Caco-2 (cell line): ENCODE results near the gene NFATC1. TPM values are rescaled to one million over a fixed set of nuclear protein-coding genes. Genes with fewer than 3 reads are reported as not detected.
A peak's percentile ranks its signal among the peaks of the same experiment; 100 is the strongest.

ENCODE experiments used
- BruUV-seq: library from RNA; stranded (reverse); fragments of 400-500 nt; replicated peaks from 2 replicates; lab custom pipeline; 2021; lab: Mats Ljungman, UMichigan
- CTCF ChIA-PET: fragments of 300-600 bp; sonication (Branson Sonifier 250); formaldehyde crosslinking; loops from one replicate; lab custom pipeline; 2022; ENCODE audit warnings: antibody characterized with exemption; lab: Charles Lee
- POLR2A ChIA-PET: fragments of 300-600 bp; sonication (Branson Sonifier 250); formaldehyde crosslinking; loops from one replicate; lab custom pipeline; 2022; ENCODE audit warnings: antibody characterized with exemption; lab: Charles Lee
- DNase-seq, 2 experiments: peaks; one replicate each; pipeline versions ENCODE4 v3.0.0 to v3.0.0-alpha.2; 2020 to 2022
- H3K27me3 ChIP-seq: replicated peaks from 2 replicates; pipeline ENCODE4 v1.6.0; 2011; ENCODE audit warnings: low read length; ENCODE audit not compliant: control insufficient read depth, insufficient read depth
- H3K36me3 ChIP-seq: 2 replicates; pipeline ENCODE4 v1.5.1; 2011; ENCODE audit warnings: low read length; ENCODE audit not compliant: control insufficient read depth, insufficient read depth
- H3K4me1 ChIP-seq: fragments of 250-450 bp; sonication (Bioruptor Pico); 2 replicates; pipeline ENCODE4 v1.5.1; 2020; ENCODE audit warnings: mild to moderate bottlenecking
- H3K4me3 ChIP-seq: 2 replicates; pipeline ENCODE4 v1.5.1; 2011; ENCODE audit warnings: low read depth, mild to moderate bottlenecking, control low read depth, low read length
- H3K9me3 ChIP-seq: fragments of 250-450 bp; sonication (Bioruptor Pico); 2 replicates; pipeline ENCODE4 v1.5.1; 2020; ENCODE audit warnings: mild to moderate bottlenecking, moderate library complexity
- H3K27ac Mint-ChIP-seq: one replicate; pipeline ENCODE4 v1.8.0; 2022; ENCODE audit warnings: mixed read lengths; ENCODE audit not compliant: unreplicated experiment
- H3K27me3 Mint-ChIP-seq: one replicate; pipeline ENCODE4 v1.8.0; 2022; ENCODE audit warnings: mixed read lengths; ENCODE audit not compliant: insufficient read depth, unreplicated experiment
- H3K36me3 Mint-ChIP-seq: one replicate; pipeline ENCODE4 v1.8.0; 2022; ENCODE audit warnings: mild to moderate bottlenecking, mixed read lengths; ENCODE audit not compliant: insufficient read depth, unreplicated experiment
- H3K4me1 Mint-ChIP-seq: one replicate; pipeline ENCODE4 v1.8.0; 2022; ENCODE audit warnings: low read depth, mixed read lengths; ENCODE audit not compliant: unreplicated experiment
- H3K4me3 Mint-ChIP-seq: one replicate; pipeline ENCODE4 v1.8.0; 2022; ENCODE audit warnings: mild to moderate bottlenecking, moderate library complexity, mixed read lengths; ENCODE audit not compliant: unreplicated experiment
- H3K9me3 Mint-ChIP-seq: one replicate; pipeline ENCODE4 v1.8.0; 2022; ENCODE audit warnings: mixed read lengths; ENCODE audit not compliant: unreplicated experiment
- intact Hi-C: fragments of 100-400 bp; cut with micrococcal nuclease; formaldehyde crosslinking; loops from one replicate; pipeline ENCODE4 v1.10.0; 2022; ENCODE audit not compliant: unreplicated experiment
- total RNA-seq: library from RNA; stranded (reverse); gene quantifications from 2 replicates; pipeline ENCODE4 v1.2.3, GENCODE V29; 2022
- TF ChIP-seq, protein P1 (sequence below), 2 experiments: fragments of 200-600 bp in 1 of 2; IDR thresholded peaks; 1 replicate in 1 of 2; 2 replicates in 1 of 2; pipeline versions ENCODE4 v1.5.1 to v1.8.0; 2011 to 2022; ENCODE audit warnings: antibody characterized with exemption in 1 of 2, control low read depth in 1 of 2, inconsistent platforms in 1 of 2, low read depth in 1 of 2, low read length in 1 of 2, mild to moderate bottlenecking in 1 of 2, moderate library complexity in 1 of 2; ENCODE audit not compliant: insufficient read depth in 1 of 2, severe bottlenecking in 1 of 2, unreplicated experiment in 1 of 2

NFATC1 gene
- total RNA-seq, 1 experiment from 2014 or later: 0.66 TPM

DNA sequence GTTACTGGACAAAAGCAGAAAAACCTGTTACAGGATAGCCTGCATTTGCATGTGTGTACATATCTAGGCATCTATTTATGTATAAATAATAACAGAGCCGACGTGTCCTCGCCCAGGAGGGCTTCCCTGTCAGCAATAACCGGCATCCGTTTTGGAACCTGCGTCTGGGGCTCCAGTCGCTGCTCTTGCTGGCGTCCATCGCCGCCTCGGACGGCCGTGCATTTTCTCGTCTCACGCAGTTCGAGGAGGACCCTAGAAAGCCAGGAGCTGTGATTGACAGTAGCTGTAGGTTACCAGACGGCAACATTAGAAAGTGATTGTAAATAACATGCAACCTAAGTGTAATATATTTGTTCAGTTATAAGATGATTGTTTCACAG, 132.6 kb downstream of the NFATC1 start:
- TF ChIP-seq, protein P1, sequence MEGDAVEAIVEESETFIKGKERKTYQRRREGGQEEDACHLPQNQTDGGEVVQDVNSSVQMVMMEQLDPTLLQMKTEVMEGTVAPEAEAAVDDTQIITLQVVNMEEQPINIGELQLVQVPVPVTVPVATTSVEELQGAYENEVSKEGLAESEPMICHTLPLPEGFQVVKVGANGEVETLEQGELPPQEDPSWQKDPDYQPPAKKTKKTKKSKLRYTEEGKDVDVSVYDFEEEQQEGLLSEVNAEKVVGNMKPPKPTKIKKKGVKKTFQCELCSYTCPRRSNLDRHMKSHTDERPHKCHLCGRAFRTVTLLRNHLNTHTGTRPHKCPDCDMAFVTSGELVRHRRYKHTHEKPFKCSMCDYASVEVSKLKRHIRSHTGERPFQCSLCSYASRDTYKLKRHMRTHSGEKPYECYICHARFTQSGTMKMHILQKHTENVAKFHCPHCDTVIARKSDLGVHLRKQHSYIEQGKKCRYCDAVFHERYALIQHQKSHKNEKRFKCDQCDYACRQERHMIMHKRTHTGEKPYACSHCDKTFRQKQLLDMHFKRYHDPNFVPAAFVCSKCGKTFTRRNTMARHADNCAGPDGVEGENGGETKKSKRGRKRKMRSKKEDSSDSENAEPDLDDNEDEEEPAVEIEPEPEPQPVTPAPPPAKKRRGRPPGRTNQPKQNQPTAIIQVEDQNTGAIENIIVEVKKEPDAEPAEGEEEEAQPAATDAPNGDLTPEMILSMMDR (IDR thresholded peaks at IDR 0.05; ENCODE audit: insufficient read depth in 1 of 2, low read depth in 1 of 2, low read length in 1 of 2, severe bottlenecking in 1 of 2, unreplicated experiment in 1 of 2): no peak
- H3K36me3 ChIP-seq: no peaks in the 10 kb centered on the region
- no TSS peak for BruUV-seq
- Mint-ChIP-seq H3K4me3 (no peak overlapping the region), H3K4me1 (no peaks in the 10 kb centered on the region), H3K36me3 (no peaks in the 10 kb centered on the region), H3K27ac (no peak overlapping the region), H3K9me3 (no peaks in the 10 kb centered on the region), H3K27me3 (peaks cover 6% of the 10 kb centered on the region)
- POLR2A ChIA-PET: no interaction called here
- H3K27me3 ChIP-seq: no peaks in the 10 kb centered on the region
- no peaks in the 10 kb centered on the region for H3K9me3 ChIP-seq
- DNase-seq: no peak
- no peak overlapping the region for H3K4me3 ChIP-seq
- CTCF ChIA-PET: no interaction called here
- intact Hi-C loops: loop anchor here (1.0 kb wide), 1 partner anchor 148 kb away; no protein-coding TSS in a partner anchor
- no peaks in the 10 kb centered on the region for H3K4me1 ChIP-seq

DNA sequence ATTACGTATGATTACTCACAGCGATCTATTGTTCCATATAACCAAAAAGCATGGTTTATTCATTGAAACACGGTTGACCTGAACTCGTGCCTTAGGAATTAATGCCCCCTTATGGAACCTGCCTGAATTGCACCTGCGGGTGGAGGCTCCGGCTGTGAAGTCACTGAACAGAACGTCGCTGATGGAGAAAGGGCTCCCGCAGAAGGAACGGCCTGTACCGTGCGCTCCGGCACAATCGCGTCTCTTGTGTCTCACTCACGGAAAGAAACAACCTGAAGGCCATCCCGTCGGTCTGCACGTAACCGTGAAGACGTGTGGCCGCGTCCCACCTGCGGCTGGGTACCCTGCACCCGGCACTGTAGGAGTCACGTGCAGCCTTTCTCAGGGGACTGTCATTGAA, 133.1 kb downstream of the NFATC1 start:
- Mint-ChIP-seq H3K4me3 (no peak overlapping the region), H3K36me3 (no peaks in the 10 kb centered on the region), H3K9me3 (no peaks in the 10 kb centered on the region), H3K4me1 (no peaks in the 10 kb centered on the region), H3K27ac (no peak overlapping the region), H3K27me3 (peaks cover 6% of the 10 kb centered on the region)
- no peaks in the 10 kb centered on the region for H3K4me1 ChIP-seq
- BruUV-seq: no TSS peak
- TF ChIP-seq, protein P1 (IDR thresholded peaks at IDR 0.05; ENCODE audit: insufficient read depth in 1 of 2, low read depth in 1 of 2, low read length in 1 of 2, severe bottlenecking in 1 of 2, unreplicated experiment in 1 of 2): peak; percentile 50 to 67
- ChIA-PET POLR2A (no interaction called here), CTCF (no interaction called here)
- intact Hi-C loops: loop anchor here (1.0 kb wide), 1 partner anchor 149 kb away; no protein-coding TSS in a partner anchor
- H3K36me3 ChIP-seq: no peaks in the 10 kb centered on the region
- H3K9me3 ChIP-seq: no peaks in the 10 kb centered on the region
- no peaks in the 10 kb centered on the region for H3K27me3 ChIP-seq
- DNase-seq: peak; percentile 59 to 68
- H3K4me3 ChIP-seq: no peak overlapping the region

DNA sequence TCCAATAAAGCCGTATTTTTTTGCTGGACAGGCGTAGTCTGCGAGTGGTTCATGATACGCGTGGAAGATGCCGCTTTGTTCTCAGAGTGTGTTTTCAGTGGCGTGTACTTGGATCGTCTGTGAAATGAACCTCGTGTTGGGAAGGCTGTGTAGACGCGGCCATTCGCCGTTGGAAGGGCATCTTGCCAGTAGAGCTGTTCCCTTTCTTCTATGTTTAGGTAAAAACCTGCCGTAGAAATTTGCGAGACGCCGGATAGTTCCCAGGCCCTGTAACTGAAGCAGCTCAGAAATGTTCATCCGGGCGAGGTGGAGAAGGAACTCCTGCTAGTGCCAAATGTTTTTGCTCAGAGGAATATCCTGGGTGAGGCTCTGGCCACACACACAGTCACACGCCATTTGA, 133.6 kb downstream of the NFATC1 start:
- Mint-ChIP-seq H3K27ac (no peak overlapping the region), H3K27me3 (peaks cover 7% of the 10 kb centered on the region), H3K4me3 (no peak overlapping the region), H3K36me3 (no peaks in the 10 kb centered on the region), H3K4me1 (no peaks in the 10 kb centered on the region), H3K9me3 (no peaks in the 10 kb centered on the region)
- CTCF ChIA-PET: no interaction called here
- no peaks in the 10 kb centered on the region for H3K9me3 ChIP-seq
- POLR2A ChIA-PET: no interaction called here
- H3K4me3 ChIP-seq: no peak overlapping the region
- no TSS peak for BruUV-seq
- no peak for DNase-seq
- intact Hi-C loops: no loop called here
- TF ChIP-seq, protein P1 (IDR thresholded peaks at IDR 0.05; ENCODE audit: insufficient read depth in 1 of 2, low read depth in 1 of 2, low read length in 1 of 2, severe bottlenecking in 1 of 2, unreplicated experiment in 1 of 2): no peak
- no peaks in the 10 kb centered on the region for H3K36me3 ChIP-seq
- H3K27me3 ChIP-seq: no peaks in the 10 kb centered on the region
- H3K4me1 ChIP-seq: no peaks in the 10 kb centered on the region
